Stimulated activated CD8-positive, alpha-beta memory T cell treated with anti-CD3 and anti-CD28 coated beads, Interleukin-2, amount 100 ng/mL, for 48 hours (primary cell): ENCODE results near the gene TMEM218.

Source experiments
- DNase-seq, 2 donors: peaks; one replicate each; pipeline ENCODE4 v3.0.0-alpha.2; 2020; ENCODE audit warnings: low read depth in 2 of 2

Gene TMEM218

DNA sequence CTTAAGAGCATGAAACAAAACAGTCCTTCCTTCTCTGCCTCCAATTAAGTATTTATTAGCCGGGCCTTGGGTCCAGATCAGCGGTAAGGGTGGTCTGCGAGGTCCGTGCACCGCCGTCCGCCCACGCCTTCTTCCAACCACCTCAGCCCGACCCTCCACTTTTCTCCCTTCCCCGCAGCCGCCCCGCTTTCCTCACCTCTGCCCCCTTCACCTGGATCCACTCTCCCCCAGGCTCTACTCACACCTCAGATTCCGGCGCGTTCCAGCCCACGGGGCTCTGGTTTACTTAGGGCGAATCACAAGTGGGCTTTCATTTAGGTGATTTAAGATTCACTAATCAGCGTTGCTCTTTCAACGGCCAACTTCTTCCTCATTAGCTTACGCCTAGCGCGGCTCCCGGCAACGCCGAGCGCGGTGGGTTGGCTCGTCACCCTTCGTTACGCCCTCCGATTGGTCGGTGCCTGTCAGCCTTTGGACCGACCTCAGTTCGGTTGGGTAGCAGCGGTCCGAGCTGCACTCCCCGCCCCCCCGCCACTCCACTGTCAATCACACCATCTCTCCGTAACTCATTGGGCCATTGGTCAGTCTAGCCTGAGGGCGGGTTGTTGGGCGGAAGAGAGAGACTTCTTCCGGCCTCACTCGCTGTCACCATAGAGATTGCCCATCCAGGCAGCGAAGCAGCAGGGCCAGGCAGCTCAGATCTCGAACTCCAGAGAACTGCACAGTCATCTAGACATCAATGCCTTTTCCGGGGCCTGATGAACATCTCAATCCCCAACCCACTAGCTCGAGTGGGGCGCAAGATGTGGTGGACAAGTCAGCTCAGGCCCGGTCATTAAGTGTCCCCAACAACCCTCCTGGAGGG, at the start of gene TMEM218:
Gene TMEM218 (minus strand): TSS at position 284 of the 865 bp plus-strand sequence. CDS start 9,385 bp downstream, outside the sequence.
- peak; percentile 91 to 94 for DNase-seq

DNA sequence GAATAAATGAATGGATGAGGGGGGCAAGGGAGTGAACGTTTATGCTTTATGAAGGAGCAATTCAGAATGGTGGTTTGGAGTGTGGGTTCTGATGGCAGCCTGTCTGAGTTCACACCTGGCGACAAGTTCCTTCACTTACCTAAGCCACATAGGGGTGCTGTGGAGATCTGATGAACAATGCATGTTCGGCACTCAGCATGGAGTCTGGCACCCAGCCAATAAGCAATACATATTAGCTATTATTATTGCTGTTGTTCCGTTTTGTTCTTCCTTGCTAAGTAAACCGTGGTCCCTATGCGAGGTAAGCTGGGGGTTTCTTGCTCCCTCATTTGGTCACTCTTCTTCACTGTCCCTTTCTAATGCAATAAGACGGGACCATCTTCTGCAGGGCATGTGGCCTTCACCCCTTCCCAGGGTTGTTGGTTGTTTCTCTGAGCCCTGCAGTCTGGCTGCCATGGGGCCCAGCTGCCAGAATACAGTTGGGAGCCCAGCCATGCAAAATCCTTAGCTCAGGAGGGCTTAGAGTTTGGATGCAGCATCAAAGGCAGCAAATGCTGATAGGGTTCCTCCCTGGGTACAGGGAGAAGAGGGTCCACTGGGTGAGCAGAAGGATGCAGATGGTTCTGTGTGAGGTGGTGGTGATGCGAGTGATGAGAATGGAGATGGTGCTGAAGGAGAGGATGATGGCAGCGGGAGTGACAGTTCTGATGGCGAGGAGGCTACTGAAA, 46.7 kb upstream of the TMEM218 start:
- DNase-seq, result no peak

GRCh38 chr11:125157118-125157733, 45.8 kb upstream of the TMEM218 start:
- no peak for DNase-seq

- no peak for DNase-seq
These were observed 45.1 kb upstream of the TMEM218 start for GRCh38 chr11:125156346-125157117.

GRCh38 chr11:125155767-125156166, 44.3 kb upstream of the TMEM218 start:
- DNase-seq, result no peak

DNA sequence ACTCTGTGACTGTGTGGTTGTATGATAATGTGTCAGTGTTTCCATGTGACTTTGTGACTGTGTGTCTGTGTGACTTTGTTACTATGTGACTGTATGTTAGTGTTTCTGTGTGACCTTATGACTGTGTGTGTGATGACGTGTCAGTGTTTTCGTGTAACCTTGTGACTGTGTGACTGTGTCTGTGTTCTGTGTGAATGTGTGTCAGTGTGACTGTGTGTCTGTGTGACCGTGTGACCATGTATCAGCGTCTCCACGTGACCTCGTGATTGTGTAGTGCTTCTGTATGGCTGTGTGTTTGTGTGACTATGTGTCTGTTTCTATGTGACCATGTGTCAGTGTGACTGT, 43.6 kb upstream of the TMEM218 start:
- DNase-seq, result no peak

DNA sequence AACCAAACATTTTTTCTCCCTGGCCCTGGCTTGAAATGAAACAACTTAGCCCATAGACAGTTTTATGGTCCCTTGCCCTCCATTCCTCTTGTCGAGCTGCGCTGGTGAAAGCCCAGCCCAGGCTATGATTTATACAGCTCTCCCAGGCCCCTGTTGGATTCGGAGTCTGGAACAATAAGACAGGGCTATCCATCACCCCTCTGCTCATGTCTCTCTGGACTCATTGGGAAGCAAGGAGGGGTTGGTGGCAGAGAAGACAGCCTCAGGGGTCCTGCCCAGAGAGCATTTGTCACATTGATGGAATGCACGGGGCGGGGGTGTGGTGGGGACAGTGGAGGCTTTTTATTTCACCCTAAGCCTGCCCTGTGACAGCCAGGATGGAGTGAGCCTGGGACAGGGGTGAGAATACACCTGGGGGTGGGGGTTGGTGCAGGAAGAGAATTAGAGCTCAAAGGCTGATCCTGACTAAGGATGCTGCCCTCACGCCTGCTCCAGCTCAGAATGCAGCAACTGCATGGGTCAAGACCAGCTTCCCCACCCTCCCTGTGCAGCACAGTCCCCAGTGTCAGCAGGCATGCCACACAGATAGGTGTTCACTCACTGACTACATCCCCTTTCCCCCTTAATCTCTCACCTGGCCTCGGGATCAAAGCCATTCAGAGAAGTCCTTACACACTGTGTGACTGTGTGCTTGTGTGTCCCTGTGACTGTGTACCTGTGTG, 43.1 kb upstream of the TMEM218 start:
- no peak for DNase-seq

GRCh38 chr11:125153837-125154236, 42.4 kb upstream of the TMEM218 start:
- DNase-seq, result no peak

GRCh38 chr11:125148743-125149142, 37.3 kb upstream of the TMEM218 start:
- DNase-seq, result no peak

DNA sequence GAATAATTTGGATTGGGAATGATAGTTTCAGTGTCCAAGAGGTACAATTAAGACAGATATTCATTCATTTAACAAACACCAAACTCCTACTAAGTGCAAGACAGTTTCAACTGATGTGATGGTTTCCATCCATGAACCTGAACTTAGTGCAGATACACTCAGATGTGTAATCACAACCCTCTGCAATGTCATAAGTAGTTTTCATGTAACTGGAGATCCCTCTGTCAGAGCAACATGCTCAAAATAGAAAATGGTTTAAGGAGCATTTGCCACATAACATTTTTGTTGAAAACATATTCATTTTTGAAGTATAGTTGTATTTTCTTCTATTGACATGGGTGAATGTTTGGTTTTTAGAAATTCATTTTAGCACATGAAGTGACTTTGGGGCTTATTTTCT, 36.6 kb upstream of the TMEM218 start:
- no peak for DNase-seq

GRCh38 chr11:125147280-125147679, 35.9 kb upstream of the TMEM218 start:
- no peak for DNase-seq

- no peak for DNase-seq
These were observed 34.8 kb upstream of the TMEM218 start for GRCh38 chr11:125146232-125146631.

- DNase-seq, result peak; percentile 38 to 55
These were observed 30.5 kb upstream of the TMEM218 start for GRCh38 chr11:125141686-125142535.

GRCh38 chr11:125141178-125141577, 29.8 kb upstream of the TMEM218 start:
- no peak for DNase-seq

GRCh38 chr11:125140233-125140632, 28.8 kb upstream of the TMEM218 start:
- DNase-seq, result no peak

GRCh38 chr11:125139778-125140177, 28.4 kb upstream of the TMEM218 start:
- DNase-seq, result no peak

DNA sequence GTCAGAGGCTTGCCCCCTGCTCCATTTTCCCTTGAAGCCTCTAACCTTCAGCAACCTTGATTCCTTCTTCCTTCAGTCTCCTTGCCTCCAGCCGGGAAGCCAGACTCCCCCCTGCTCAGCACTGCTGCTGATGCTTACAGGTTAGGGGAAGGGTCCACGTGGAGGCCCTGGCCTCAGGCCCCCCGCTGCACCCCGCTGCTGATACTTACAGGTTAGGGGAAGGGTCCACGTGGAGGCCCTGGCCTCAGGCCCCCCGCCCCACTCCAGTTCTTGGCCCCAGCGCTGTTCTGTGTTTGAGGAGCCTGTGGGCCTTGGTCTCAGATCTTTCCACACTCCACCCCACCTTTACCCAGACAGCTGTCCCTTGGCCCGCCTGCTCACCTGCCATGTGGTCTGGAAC, 27.5 kb upstream of the TMEM218 start:
- no peak for DNase-seq

- DNase-seq, result no peak
These were observed 24.6 kb upstream of the TMEM218 start for GRCh38 chr11:125136001-125136400.

GRCh38 chr11:125132596-125132995, 21.2 kb upstream of the TMEM218 start:
- no peak for DNase-seq

DNA sequence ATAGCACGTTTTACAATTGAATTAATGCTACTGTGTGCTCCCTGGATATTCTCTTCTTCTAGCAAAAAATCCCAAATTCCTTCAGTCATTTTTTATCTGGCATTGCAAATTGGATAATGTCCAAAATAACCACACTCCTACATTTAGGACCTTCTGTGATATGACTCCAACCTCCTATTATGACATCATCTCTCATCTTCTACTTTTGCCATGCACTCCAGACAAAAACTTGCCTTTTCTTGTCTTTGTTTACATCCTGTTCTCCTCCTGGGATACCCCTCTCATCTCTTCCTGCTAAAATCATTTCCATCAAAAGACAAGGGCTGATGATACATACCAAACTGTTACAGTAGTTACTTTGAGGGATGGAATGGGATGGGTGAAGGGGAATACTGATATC, 20.6 kb upstream of the TMEM218 start:
- DNase-seq, result no peak
